IPS-18c (cell line): ENCODE results near the gene SND1.
"Not testable (repeated sequence)": the region's sequence is repeated elsewhere in the genome, so short reads cannot be mapped to it uniquely, and the experiment has no call there.

Experiments
- H3K4me3 ChIP-seq: 2 replicates; pipeline ENCODE4 v1.7.0; 2013; ENCODE audit warnings: low read depth, mild to moderate bottlenecking, low read length, moderate library complexity; ENCODE audit not compliant: insufficient read depth
- H3K9me3 ChIP-seq: one replicate; pipeline ENCODE4 v1.6.1; 2013; ENCODE audit warnings: mild to moderate bottlenecking, low read length, moderate library complexity; ENCODE audit not compliant: control insufficient read depth, insufficient read depth

Gene SND1

GRCh38 chr7:127891854-127892438 is 240.0 kb downstream of the SND1 start:
- Histone ChIP-seq H3K4me3 (no peak overlapping the region), H3K9me3 (no peaks in the 10 kb centered on the region)

- Histone ChIP-seq H3K9me3 (no peaks in the 10 kb centered on the region), H3K4me3 (no peak overlapping the region)
Observed at GRCh38 chr7:127892488-127893314, 240.7 kb downstream of the SND1 start.

- Histone ChIP-seq H3K9me3 (no peaks in the 10 kb centered on the region), H3K4me3 (no peak overlapping the region)
Observed at GRCh38 chr7:127893547-127893946, 241.6 kb downstream of the SND1 start.

GRCh38 chr7:127894588-127894987 is 242.6 kb downstream of the SND1 start:
- Histone ChIP-seq H3K9me3 (no peaks in the 10 kb centered on the region), H3K4me3 (no peak overlapping the region)

GRCh38 chr7:127895360-127895759 is 243.4 kb downstream of the SND1 start:
- Histone ChIP-seq H3K9me3 (no peaks in the 10 kb centered on the region), H3K4me3 (no peak overlapping the region)

GRCh38 chr7:127895814-127896280 is 243.9 kb downstream of the SND1 start:
- no peak overlapping the region for H3K4me3 ChIP-seq

GRCh38 chr7:127896659-127897058 is 244.7 kb downstream of the SND1 start:
- H3K9me3 ChIP-seq = no peaks in the 10 kb centered on the region
- H3K4me3 ChIP-seq = no peak overlapping the region

More at GRCh38 chr7:127895814-127896280, 243.9 kb downstream of the SND1 start:
- no peaks in the 10 kb centered on the region for H3K9me3 ChIP-seq

- Histone ChIP-seq H3K4me3 (no peak overlapping the region), H3K9me3 (no peaks in the 10 kb centered on the region)
Observed at GRCh38 chr7:127897704-127898454, 245.9 kb downstream of the SND1 start.

- Histone ChIP-seq H3K4me3 (no peak overlapping the region), H3K9me3 (no peaks in the 10 kb centered on the region)
Observed at GRCh38 chr7:127899411-127899810, 247.4 kb downstream of the SND1 start.

DNA sequence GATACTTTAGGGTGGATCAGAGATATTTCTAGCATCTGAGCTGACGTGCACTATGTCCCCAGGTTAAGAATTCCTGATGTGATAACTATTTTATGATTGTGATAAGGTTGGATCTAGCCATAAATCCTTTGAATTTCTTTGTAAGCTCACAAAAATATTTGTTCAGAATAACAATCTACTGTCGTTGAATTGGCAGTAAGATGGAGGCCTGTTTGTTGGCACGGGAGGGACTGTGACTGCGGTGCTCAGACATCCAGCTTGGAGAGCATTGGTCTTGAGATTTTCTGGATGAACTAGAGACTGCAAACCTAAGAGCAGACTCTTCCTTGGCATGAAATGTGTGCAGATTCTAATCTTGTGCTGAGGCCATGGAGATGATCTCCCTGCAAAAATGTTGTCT is 248.1 kb downstream of the SND1 start:
- H3K9me3 ChIP-seq = no peaks in the 10 kb centered on the region

DNA sequence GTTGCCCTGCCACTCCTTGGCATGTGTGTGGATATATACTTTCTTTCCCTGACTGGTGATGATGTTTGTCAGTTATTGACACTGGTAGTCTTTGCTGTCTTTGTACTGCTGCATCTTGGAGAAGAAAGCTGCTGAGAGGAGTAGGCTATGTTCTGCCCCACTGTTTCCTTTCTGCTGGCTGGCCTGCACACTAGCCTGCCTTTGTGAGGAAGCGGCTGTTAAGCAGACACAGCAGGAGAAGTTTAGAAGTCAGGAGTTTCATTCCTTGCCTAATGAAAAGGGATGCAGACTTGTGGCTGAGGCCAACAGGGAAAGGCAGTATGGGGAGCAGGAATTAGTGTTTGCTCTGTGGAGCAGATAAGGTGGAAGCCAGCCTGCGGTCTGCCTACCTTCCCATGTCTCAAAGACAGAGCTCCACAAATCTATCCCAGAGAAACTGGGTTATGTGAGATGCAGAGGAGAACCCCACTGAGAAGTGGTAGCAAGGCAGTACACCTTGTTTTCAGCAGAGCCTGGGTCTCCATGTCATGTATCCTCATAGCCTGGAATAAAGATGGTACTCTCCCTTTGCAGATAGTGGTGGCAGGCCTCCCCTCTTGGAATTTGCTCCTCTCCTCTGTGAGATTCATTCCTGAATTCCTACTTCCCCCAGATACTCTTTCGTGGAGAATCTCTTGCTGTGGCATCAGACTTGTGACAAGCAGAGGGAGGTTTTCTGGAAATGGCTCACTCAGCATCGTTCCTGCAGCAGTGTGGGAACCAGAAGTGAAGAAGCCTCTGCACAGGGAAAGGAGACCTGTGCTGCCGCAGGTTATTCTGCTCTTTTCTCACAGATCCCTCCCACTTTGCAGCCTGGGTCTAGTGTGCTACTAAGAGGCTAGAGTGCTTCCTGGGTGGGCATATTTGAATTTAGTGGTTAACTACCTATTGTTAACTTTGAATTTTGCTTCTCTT is 249.0 kb downstream of the SND1 start:
- no peak overlapping the region for H3K4me3 ChIP-seq
- H3K9me3 ChIP-seq = no peaks in the 10 kb centered on the region

More for the DNA sequence above, 248.1 kb downstream of the SND1 start:
- no peak overlapping the region for H3K4me3 ChIP-seq

GRCh38 chr7:127901895-127902703 is 250.1 kb downstream of the SND1 start:
- Histone ChIP-seq H3K9me3 (no peaks in the 10 kb centered on the region), H3K4me3 (no peak overlapping the region)

- H3K4me3 ChIP-seq, H3K9me3 ChIP-seq: not testable (repeated sequence)
Observed at GRCh38 chr7:127902753-127903152, 250.8 kb downstream of the SND1 start.

- no peak overlapping the region for H3K4me3 ChIP-seq
- H3K9me3 ChIP-seq = no peaks in the 10 kb centered on the region
Observed at GRCh38 chr7:127903892-127904669, 252.1 kb downstream of the SND1 start.

- Histone ChIP-seq H3K4me3 (no peak overlapping the region), H3K9me3 (no peaks in the 10 kb centered on the region)
Observed at GRCh38 chr7:127904670-127904985, 252.6 kb downstream of the SND1 start.

GRCh38 chr7:127905021-127905420 is 253.0 kb downstream of the SND1 start:
- H3K9me3 ChIP-seq = no peaks in the 10 kb centered on the region
- no peak overlapping the region for H3K4me3 ChIP-seq
